Fibroblast of the aortic adventitia (primary cell): ENCODE data around the gene FAT1. TPM values are rescaled to one million over a fixed set of nuclear protein-coding genes. Genes with fewer than 3 reads are reported as not detected.

ENCODE experiments used
- DNase-seq: peaks from one replicate; pipeline ENCODE4 v3.0.0-alpha.2; 2010; ENCODE audit warnings: low read depth
- H3K4me3 ChIP-seq: 2 replicates; pipeline ENCODE4 v1.5.1; 2011; ENCODE audit warnings: low read depth, mild to moderate bottlenecking, control low read depth, low read length, moderate library complexity
- CTCF ChIP-seq: IDR thresholded peaks from 2 replicates; pipeline ENCODE4 v1.5.1; 2011; ENCODE audit warnings: mild to moderate bottlenecking, low read length, control low read depth, inconsistent platforms; ENCODE audit not compliant: insufficient read depth
- total RNA-seq: library from RNA; depleted of rRNA; stranded (reverse); fragments of >200 nt; gene quantifications from 2 replicates; pipeline ENCODE4 v1.2.3, GENCODE V29; 2012; ENCODE audit warnings: low replicate concordance

FAT1 gene
- total RNA-seq, 1 donor = 114 TPM

- no peak for TF ChIP-seq CTCF
- peak overlapping the region; percentile 49 for H3K4me3 ChIP-seq
- DNase-seq = peak; percentile 46
Observed at GRCh38 chr4:186570193-186570996, 153.3 kb downstream of the FAT1 start.

- H3K4me3 ChIP-seq = peak overlapping the region; percentile 49
- no peak for TF ChIP-seq CTCF
Observed at GRCh38 chr4:186569533-186570192, 154.0 kb downstream of the FAT1 start.

GRCh38 chr4:186566068-186566467 lies 157.6 kb downstream of the FAT1 start:
- no peak for TF ChIP-seq CTCF
- H3K4me3 ChIP-seq = no peak overlapping the region
- DNase-seq = no peak

More at GRCh38 chr4:186569533-186570192, 154.0 kb downstream of the FAT1 start:
- DNase-seq = no peak

GRCh38 chr4:186563761-186564160 lies 159.9 kb downstream of the FAT1 start:
- no peak for DNase-seq
- no peak overlapping the region for H3K4me3 ChIP-seq
- TF ChIP-seq CTCF = no peak

GRCh38 chr4:186561748-186562147 lies 161.9 kb downstream of the FAT1 start:
- TF ChIP-seq CTCF = no peak
- H3K4me3 ChIP-seq = no peak overlapping the region
- no peak for DNase-seq

GRCh38 chr4:186560647-186561046 lies 163.0 kb downstream of the FAT1 start:
- no peak for TF ChIP-seq CTCF
- no peak for DNase-seq
- no peak overlapping the region for H3K4me3 ChIP-seq
